Prostate gland (tissue), 2 donors: Measurements from ENCODE around the gene LMAN1L.

Source experiments
- CTCF ChIP-seq, 4 experiments: fragments of 200-600 bp in 2 of 4; fragments of 450-650 bp in 2 of 4; sonication (generic) in 2 of 4; IDR thresholded peaks; 1 replicate in 3 of 4; 2 replicates in 1 of 4; pipeline ENCODE4 v1.5.1; 2016 to 2019; ENCODE audit warnings: antibody characterized with exemption in 4 of 4, mild to moderate bottlenecking in 2 of 4, moderate library complexity in 2 of 4
- POLR2A ChIP-seq: fragments of 450-650 bp; IDR thresholded peaks from one replicate; pipeline ENCODE4 v1.6.1; 2016; ENCODE audit warnings: antibody characterized with exemption, mild to moderate bottlenecking

GRCh38 chr15:74812533-74812932 is at the start of gene LMAN1L:
- TF ChIP-seq POLR2A = no peak
- no peak for TF ChIP-seq CTCF (IDR thresholded peaks at IDR 0.05)
